Cardiac septum (tissue), 1 donor: Measurements from ENCODE around the gene DNAAF5. TPM values are rescaled to one million over a fixed set of nuclear protein-coding genes. Genes with fewer than 3 reads are reported as not detected.
A peak's percentile ranks its signal among the peaks of the same experiment; 100 is the strongest.

Source experiments
- DNase-seq: peaks from one replicate; pipeline ENCODE4 v3.0.0-alpha.2; 2020; ENCODE audit warnings: low spot score
- intact Hi-C: fragments of 100-400 bp; cut with DNase I; formaldehyde crosslinking; loops from one replicate; pipeline ENCODE4 v1.14.0; 2022
- total RNA-seq: library from RNA; stranded (reverse); fragmentation: NEBNext Ultra II Directional; extraction: Animal tissue kit (Norgen Biotek cat#: 25700); gene quantifications from one replicate; pipeline ENCODE4 v1.2.1, GENCODE V29; 2021
- donor health status: DM: no; HTN: no; CAD: no.

The DNAAF5 gene
- total RNA-seq, 1 donor from 2014 or later = 22.1 TPM

DNA sequence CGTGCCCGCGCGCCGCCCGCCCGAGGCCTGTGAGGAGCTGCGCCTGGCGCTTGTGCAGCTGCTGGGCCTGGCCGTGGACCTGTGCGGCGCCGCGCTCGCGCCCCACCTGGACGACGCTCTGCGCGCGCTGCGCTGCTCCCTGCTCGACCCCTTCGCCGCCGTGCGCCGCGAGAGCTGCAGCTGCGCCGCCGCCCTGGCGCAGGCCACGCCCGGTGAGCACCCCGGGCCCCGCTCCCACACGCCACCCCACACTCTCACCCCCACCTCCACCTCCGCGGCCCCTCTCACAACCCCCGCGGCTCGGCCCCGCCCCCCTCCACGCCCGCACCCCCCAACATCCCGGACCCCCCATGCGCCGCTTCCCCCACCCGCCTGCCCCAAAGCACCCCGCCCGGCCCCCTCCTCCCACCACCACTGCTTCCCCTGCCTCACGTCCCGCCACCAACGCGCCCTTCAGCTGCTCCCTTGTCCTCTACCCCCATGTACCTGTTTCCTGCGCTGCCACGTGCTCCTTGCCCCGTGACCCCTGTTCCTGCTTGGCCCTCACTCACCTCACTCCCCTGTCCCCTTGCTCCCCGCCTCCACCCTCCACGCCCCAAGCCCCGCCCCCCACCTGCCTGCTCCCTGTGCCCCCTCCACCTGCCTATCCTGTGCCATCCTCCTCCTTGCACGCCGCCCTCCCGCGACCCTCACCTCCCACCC is 756 bp downstream of the DNAAF5 start, which contains the start of gene PRKAR1B:
PRKAR1B (minus strand) TSS at position 178 of the 702 bp plus-strand sequence. CDS start 15,776 bp downstream, outside the sequence.
- DNase-seq = peak; percentile 69
- intact Hi-C loops = loop anchor here (5.0 kb wide), 2 partner anchors 60 to 75 kb away; no protein-coding TSS in a partner anchor

DNA sequence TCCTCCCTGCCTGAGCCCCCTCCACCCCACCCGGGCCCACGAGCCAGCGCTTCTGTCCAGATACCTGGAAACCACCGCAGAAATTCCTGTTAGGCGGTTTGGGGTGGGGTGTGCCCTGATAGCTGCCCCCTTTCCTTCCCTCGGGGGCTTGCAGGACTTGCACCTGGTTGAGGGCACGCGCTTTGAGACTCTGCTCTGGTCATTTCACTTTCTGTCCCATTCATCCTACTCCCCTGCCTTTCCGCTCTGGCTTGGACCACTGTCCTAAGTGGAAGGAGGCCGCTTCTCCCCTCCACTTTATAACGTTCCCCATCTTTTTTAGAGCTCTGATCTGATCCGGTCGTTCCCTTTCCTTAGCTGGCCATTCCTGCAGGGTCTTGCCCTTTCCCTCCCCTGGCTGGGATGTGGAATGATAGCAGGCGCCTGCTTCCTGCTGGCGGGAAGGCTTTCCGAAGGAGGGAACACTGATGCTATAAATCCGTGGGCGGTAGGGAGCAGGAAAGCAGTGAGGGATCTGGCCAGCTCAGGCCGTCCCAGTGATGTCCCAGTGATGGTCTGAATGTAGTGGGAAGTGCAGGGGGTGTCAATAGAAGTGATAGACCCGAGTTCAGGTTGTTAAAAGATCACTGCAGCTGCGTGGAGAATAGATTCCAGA is 1.4 kb downstream of the DNAAF5 start:
- intact Hi-C loops = loop anchor here (5.0 kb wide), 2 partner anchors 61 to 76 kb away; no protein-coding TSS in a partner anchor
- DNase-seq = peak; percentile 65

DNA sequence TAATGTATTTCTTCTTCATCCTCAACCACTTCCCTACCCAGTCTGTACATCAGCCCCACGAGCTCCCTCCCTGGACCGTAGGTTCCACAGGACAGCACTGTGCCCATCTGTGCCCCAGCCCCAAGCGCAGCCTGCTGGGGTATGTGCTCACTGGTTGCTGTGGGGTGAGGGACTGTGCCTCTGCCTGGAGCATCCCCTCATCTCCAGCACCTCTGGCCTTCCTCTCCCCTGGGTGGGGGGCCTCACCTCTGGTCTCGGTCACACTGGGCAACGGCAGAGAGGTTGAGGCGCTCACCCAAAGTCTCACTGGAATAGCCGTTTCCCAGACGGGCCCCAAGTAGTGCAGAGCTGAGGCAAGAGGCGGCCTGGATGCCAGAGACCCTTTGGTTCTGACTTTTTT is 2.1 kb downstream of the DNAAF5 start:
- intact Hi-C loops = loop anchor here (5.0 kb wide), 2 partner anchors 61 to 76 kb away; no protein-coding TSS in a partner anchor
- peak; percentile 62 for DNase-seq

DNA sequence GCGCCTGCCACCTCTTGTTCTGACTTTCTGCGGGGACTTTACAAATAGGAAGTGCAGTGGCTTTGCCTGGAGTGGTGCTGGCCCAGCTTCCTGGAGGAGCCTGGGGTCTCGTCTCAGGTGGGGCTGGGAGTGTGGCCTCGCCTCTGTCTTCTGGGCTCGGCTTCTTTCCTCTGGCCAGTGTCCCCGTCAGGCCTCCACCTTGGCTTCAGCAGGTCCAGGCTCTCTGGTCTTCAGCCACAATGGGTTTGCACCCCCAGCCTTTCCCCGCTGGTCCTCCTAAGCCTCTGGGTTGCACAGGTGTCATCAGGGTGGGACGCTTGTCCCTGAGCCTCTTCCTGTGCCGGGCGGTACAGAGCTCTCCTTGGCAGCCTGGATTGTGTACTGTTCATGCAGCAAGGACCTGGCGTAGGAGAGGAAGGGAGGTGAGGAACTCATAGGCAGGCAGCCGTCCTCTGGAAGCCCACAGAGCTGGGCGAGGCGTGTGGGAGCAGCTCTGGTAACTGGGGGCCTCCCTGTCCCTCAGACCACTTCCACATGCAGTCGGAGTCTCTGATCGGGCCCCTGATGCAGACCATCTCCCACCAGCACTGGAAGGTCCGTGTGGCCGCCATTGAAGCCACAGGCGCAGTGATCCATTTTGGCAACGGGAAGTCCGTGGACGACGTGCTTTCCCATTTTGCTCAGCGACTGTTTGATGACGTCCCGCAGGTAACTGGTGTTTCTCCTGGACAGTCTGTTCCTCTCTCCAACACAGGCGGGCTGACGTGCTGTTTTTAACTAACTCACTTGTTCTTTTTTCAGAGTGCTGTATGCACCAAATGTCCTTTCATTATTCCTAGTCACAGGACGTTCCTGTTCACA is 2.9 kb downstream of the DNAAF5 start:
- intact Hi-C loops = loop anchor here (5.0 kb wide), 2 partner anchors 62 to 77 kb away; no protein-coding TSS in a partner anchor
- peak; percentile 74 for DNase-seq

DNA sequence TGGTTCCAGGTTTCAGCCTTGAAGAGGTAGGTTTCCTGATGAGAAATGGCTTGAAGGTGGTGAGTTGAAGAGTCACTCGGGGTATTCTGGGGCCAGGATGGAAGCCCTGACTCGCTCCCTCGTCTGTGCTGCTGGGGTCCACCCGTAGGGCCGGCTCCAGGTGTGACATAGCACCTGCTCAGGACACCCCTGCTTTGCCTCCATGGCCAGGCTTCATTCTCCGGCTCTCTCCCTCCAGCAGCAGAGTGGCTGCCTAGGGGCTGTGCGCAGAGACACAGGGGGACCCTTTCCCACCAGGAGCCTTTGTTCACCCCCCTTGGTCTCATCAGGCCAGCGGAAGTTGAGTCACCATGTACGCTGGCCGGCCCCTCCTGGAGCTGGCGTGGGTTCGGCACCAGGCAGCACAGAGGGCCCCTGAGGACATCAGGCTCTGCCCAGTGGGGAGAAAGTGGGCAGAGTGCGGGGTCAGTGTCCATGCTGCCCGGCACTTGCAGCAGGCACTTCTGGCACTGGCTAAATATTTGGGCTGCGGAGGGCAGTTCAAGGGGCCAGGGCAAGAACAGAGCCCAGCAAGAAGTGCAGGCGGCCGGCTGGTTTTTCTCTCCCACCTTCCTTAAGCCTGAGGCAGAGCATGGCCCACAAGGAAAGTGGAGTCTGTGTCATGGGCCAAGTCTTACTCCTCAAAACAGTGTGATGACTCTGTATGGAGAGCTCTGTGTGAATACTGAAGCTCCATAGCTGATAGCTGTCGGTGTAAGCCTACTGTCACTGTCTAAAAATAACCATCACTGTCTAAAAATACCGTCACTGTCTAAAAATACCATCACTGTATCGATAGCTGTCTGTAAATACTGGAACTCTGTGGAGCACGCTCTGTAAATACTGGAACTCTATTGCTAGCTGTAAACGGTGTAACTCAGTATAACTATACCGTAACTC is 4.3 kb downstream of the DNAAF5 start:
- DNase-seq = peak; percentile 72
- intact Hi-C loops = loop anchor here (5.0 kb wide), 2 partner anchors 208 to 398 kb away; no protein-coding TSS in a partner anchor

- peak; percentile 56 for DNase-seq
- intact Hi-C loops = loop anchor here (2.0 to 5.0 kb wide), 3 partner anchors 91 to 399 kb away; no protein-coding TSS in a partner anchor
Observed at GRCh38 chr7:731440-732085, 5.1 kb downstream of the DNAAF5 start.

DNA sequence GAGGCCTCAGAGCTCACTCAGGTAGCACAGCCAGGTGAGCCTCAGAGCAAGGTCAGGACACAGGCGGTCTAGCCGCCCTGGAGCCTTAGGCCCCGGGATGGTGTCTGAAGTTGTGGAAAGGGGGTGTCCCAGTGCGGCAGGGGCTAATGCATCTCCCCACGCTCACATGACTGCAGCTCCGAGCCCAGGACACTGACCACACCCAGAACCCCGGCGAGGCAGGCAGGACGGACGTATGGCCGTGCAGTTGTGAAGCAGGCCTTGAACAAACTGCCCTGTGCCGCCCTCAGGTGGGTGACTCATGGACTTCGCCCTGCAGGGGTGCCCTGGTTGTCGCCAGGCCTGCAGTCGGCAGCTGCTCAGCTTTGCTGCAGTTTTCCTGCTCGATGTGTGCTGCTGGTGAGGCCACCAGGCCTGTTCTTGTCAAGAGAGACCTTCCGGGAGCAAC is 5.6 kb downstream of the DNAAF5 start:
- peak; percentile 80 for DNase-seq
- intact Hi-C loops = loop anchor here (2.0 to 5.0 kb wide), 3 partner anchors 91 to 400 kb away; no protein-coding TSS in a partner anchor

DNA sequence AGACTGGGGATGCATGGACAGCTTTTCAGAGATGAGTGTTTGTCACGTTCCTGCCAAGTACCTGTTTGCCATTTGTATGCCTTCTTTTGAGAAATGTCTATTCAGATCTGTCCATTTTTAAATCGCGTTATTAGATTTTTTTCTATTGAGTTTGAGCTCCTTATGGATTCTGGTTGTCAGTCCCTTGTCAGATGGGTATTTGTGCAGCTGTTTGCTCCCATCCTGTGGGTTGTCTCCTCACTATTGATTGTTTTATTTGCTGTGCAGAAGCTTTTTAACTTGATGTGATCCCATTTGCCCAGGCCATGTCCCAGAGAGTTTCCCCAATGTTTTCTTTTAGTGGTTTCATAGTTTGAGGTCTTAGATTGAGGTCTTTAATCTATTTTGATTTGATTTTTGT is 6.1 kb downstream of the DNAAF5 start:
- intact Hi-C loops = loop anchor here (2.0 to 5.0 kb wide), 3 partner anchors 92 to 400 kb away; no protein-coding TSS in a partner anchor
- DNase-seq = no peak

DNA sequence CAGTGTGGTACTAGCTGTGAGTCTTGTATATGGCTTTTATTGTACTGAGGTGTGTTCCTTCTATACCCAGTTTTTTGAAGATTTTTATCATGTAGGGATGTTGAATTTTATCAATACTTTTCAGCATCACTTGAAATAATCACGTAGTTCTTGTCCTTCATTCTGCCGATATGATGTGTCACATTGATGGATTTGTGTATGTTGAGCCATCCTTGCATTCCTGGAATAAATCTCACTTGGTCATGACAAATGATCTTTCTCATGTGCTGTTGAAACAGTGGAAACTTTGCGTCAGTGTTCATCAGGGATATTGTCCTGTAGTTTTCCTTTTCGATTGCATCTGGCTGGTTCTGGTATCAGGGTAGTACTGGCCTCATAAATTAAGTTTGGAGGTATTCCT is 7.7 kb downstream of the DNAAF5 start:
- intact Hi-C loops = loop anchor here (5.0 kb wide), 2 partner anchors 212 to 402 kb away; no protein-coding TSS in a partner anchor
- no peak for DNase-seq

GRCh38 chr7:734808-735207 is 8.3 kb downstream of the DNAAF5 start:
- DNase-seq = no peak
- intact Hi-C loops = loop anchor here (5.0 kb wide), 2 partner anchors 213 to 403 kb away; no protein-coding TSS in a partner anchor

DNA sequence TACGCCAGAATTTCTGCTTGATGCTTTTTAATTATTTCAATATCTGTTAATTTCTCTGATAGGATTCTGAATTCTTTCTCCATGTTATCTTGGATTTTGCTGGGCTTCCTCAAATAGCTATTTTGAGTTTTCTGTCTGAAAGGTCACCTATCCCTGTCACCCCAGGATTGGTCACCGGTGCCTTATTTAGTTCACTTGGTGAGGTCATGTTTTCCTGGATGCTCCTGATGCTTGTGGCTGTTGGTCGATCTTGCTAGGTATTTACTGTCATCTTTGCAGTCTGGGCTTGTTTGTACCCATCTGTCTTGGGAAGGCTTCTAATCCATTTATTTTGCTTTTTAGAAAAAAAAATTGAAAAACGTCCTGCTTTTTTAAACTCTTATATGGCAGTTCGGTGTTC is 11.7 kb downstream of the DNAAF5 start:
- intact Hi-C loops = no loop called here
- DNase-seq = no peak

GRCh38 chr7:738723-739454 is 12.4 kb downstream of the DNAAF5 start:
- DNase-seq = peak; percentile 73
- intact Hi-C loops = no loop called here

DNA sequence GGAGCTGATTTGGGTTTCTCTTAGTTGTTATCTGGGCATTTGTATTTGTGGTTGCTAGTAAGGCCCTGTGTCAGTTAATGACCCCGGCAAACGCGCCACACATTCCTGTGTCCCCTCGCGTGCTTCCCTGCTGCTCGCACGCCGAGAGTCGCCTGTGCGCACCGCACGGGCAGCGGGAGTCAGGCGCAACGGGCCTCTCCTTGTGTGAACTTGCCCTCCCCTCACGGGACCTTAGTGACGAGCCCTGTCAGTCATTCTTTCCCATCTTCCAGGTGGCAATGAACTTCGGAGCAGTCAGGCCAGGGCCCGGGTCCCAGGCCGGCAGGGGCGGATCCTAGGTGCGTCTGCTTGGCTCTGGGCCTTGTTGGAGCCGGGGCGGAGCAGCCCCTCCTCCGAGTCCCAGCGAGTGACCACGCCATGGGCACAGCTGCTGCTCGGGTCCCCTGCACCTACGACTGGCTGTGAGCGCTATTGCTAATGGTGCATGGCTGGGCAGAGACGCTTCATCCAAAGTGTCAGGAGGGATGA is 13.0 kb downstream of the DNAAF5 start:
- no peak for DNase-seq
- intact Hi-C loops = no loop called here

- peak; percentile 69 for DNase-seq
- intact Hi-C loops = no loop called here
Observed at GRCh38 chr7:739983-740942, 13.8 kb downstream of the DNAAF5 start.

DNA sequence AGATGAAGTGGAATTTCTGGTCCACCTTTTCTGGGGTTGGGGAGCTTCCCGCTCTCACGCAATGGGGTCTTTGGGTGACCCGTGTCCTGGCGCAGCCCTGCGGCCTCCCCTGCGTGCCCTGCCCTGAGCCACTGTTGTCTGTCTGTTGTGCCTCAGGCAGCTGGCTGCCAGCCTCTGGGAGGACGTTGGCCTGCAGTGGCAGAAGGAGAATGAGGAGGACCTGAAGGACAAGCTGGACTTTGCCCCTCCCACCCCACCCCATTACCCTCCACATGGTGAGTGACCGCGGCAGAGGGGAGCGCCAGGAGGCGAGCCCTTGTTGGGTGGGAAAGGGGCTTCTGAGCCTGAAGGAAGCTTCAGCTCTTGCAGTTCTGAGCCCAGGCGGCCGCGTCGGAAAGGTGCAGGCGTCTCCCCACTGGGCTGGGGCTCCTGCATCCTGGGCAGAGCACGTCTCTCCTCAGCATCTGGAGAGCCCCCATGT is 14.7 kb downstream of the DNAAF5 start:
- DNase-seq = peak; percentile 63
- intact Hi-C loops = no loop called here

GRCh38 chr7:741850-742249 is 15.4 kb downstream of the DNAAF5 start:
- peak; percentile 70 for DNase-seq
- intact Hi-C loops = no loop called here
